Measurements from ENCODE around the gene PATJ. TPM values are rescaled to one million over a fixed set of nuclear protein-coding genes. Genes with fewer than 3 reads are reported as not detected.

The PATJ gene
- total RNA-seq, 1 donor from 2014 or later = 5.7 TPM

DNA sequence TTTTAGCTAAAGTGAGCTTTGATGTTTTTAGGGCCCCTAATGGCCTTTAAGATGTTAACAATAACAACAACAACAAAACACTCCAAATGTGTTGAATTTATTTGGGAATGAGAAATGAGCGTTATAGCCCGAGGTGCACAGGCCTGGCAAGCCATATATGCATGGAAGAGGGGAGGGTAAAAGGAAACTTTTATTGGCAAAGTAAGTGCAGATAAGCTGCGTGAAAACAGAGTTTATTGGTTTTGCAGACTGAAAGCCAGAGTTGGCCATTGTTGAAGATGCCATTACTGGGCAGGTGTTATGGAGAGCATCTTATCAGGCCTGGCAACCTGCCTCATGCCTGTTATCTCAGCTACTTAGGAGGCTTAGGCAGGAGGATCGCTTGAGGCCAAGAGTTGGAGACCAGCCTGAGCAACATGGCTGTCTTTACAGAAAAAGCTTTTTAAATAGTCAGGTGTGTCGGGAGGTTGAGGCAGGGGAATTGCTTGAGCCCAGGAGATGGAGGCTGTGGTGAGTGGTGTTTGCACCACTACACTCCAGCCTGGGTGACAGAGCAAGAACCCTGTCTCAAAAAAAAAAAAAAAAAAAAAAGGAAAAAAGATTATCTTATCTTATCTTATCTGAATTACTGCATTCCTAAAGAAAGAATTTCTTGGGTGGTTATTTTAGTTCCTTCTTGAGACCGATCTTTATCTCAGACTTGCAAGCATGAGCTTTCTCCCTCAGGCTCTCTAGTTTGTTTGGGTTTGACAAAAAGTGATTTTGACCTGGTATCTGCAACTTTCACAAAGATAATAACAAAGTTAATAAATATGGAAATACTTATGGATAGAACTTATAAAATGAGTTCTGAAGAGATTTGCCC lies 1.7 kb downstream of the PATJ start:
- Histone ChIP-seq H3K4me3 (ENCODE audit: low read length in 3 of 3) (peak overlapping the region in 2 of 3 donors; percentile 84 to 85), H3K9ac (ENCODE audit: low read depth in 1 of 3, low read length in 3 of 3) (peak overlapping the region; percentile 97 to 99 (median 97)), H3K27me3 (ENCODE audit: control insufficient read depth in 3 of 3, insufficient read depth in 3 of 3, low read length in 3 of 3) (no peaks in the 10 kb centered on the region), H3K36me3 (ENCODE audit: control insufficient read depth in 3 of 3, insufficient read depth in 3 of 3, low read length in 3 of 3) (peaks cover 0 to 2% (median 0%) of the 10 kb centered on the region in 3 donors), H3K27ac (ENCODE audit: low read depth, low read length) (peak overlapping the region; percentile 97), H3K9me3 (ENCODE audit: control insufficient read depth in 3 of 3, low read length in 3 of 3) (no peaks in the 10 kb centered on the region), H3K4me1 (ENCODE audit: control insufficient read depth in 3 of 3, insufficient read depth in 3 of 3, low read length in 3 of 3) (peaks cover 0 to 13% (median 4%) of the 10 kb centered on the region in 3 donors)

DNA sequence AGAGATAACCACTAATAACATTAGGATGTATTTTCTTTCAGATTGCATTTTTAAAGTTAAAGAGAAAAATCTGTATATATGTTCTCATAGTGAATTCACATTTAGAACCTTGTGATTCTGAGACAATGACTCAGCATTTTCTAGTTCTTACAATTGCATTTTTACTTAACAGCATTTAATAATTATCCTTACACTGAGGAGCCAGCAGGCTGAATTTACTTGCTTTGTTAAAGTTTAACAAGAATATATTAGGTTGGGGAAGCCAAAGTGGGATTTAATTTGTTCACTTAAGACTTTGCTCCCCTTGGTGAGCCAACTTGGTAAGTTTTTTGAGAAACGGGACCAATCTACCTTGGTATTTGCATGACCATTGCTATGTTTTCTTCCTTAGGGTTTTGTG lies 4.5 kb downstream of the PATJ start:
- Histone ChIP-seq H3K27me3 (ENCODE audit: control insufficient read depth in 3 of 3, insufficient read depth in 3 of 3, low read length in 3 of 3) (no peaks in the 10 kb centered on the region), H3K4me3 (ENCODE audit: low read length in 3 of 3) (no peak overlapping the region), H3K9me3 (ENCODE audit: control insufficient read depth in 3 of 3, low read length in 3 of 3) (no peaks in the 10 kb centered on the region), H3K27ac (ENCODE audit: low read depth, low read length) (peak overlapping the region; percentile 7), H3K36me3 (ENCODE audit: control insufficient read depth in 3 of 3, insufficient read depth in 3 of 3, low read length in 3 of 3) (peaks cover 0 to 2% (median 0%) of the 10 kb centered on the region in 3 donors), H3K9ac (ENCODE audit: low read depth in 1 of 3, low read length in 3 of 3) (no peak overlapping the region), H3K4me1 (ENCODE audit: control insufficient read depth in 3 of 3, insufficient read depth in 3 of 3, low read length in 3 of 3) (peaks cover 0 to 9% (median 2%) of the 10 kb centered on the region in 3 donors)

DNA sequence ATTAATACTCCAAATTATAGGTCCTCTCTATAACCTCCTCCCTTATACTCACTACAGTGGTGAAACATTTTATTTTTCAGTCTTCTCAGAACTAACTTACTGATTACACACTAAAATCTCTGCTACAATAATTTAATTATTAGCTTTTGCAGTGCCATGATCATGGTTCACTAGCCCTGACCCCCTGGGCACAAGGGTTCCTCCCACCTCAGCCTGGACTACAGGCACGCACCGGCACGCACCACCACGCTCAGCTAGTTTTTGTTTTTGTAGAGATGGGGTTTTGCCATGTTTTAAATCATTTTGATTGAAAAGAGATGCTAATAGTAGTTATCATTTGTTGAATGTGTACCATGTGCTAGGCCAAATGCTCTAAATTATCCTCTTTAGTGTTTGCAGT lies 6.3 kb downstream of the PATJ start:
- H3K4me1 ChIP-seq (ENCODE audit: control insufficient read depth in 3 of 3, insufficient read depth in 3 of 3, low read length in 3 of 3) = peaks cover 0 to 5% (median 0%) of the 10 kb centered on the region in 3 donors
- H3K27me3 ChIP-seq (ENCODE audit: control insufficient read depth in 3 of 3, insufficient read depth in 3 of 3, low read length in 3 of 3) = no peaks in the 10 kb centered on the region
- no peak overlapping the region for H3K4me3 ChIP-seq (ENCODE audit: low read length in 3 of 3)
- no peak overlapping the region for H3K27ac ChIP-seq (ENCODE audit: low read depth, low read length)
- H3K9ac ChIP-seq (ENCODE audit: low read depth in 1 of 3, low read length in 3 of 3) = no peak overlapping the region
- no peaks in the 10 kb centered on the region for H3K36me3 ChIP-seq (ENCODE audit: control insufficient read depth in 3 of 3, insufficient read depth in 3 of 3, low read length in 3 of 3)
- no peaks in the 10 kb centered on the region for H3K9me3 ChIP-seq (ENCODE audit: control insufficient read depth in 3 of 3, low read length in 3 of 3)

DNA sequence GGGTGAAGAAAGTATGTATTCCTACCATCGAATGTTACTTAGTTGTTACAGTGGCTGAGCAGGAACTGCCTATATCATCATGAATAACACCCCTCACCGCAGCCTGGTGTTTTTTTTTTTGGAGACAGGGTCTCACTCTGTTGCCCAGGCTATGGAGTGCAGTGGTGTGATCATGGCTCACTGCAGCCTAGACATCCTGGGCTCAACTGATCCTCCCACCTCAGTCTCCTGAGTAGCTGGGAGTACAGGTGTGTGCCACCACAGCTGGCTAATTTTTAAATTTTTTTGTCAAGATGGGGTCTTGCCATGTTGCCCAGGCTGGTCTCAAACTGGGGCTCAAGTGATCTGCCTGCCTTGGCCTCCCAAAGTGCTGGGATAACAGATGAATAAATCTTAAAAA lies 7.3 kb downstream of the PATJ start:
- H3K36me3 ChIP-seq (ENCODE audit: control insufficient read depth in 3 of 3, insufficient read depth in 3 of 3, low read length in 3 of 3) = no peaks in the 10 kb centered on the region

DNA sequence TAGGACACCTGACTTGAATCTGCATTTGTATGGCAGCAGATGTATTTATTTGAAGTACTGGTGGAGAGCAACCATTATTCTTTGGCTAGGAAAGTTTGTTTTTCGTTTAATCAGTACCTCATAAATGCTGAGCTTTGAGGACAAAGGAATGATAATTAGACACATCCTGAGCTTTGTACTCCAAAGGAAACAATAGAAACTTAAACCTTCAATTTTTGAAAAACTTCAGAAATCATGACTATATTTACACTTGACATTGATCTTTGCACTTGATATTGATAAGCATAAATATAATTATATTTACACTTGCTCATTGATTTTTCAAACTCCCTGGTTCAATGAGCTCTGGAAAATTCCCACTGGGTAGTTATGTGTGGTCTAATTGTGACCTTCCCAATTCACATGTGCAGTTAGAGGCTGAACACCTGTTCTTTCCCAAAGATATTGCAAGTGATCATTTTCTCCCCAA lies 10.7 kb downstream of the PATJ start:
- H3K4me1 ChIP-seq (ENCODE audit: control insufficient read depth in 3 of 3, insufficient read depth in 3 of 3, low read length in 3 of 3) = no peaks in the 10 kb centered on the region
- H3K27me3 ChIP-seq (ENCODE audit: control insufficient read depth in 3 of 3, insufficient read depth in 3 of 3, low read length in 3 of 3) = no peaks in the 10 kb centered on the region
- H3K36me3 ChIP-seq (ENCODE audit: control insufficient read depth in 3 of 3, insufficient read depth in 3 of 3, low read length in 3 of 3) = no peaks in the 10 kb centered on the region
- H3K9ac ChIP-seq (ENCODE audit: low read depth in 1 of 3, low read length in 3 of 3) = no peak overlapping the region
- no peaks in the 10 kb centered on the region for H3K9me3 ChIP-seq (ENCODE audit: control insufficient read depth in 3 of 3, low read length in 3 of 3)
- H3K27ac ChIP-seq (ENCODE audit: low read depth, low read length) = no peak overlapping the region
- H3K4me3 ChIP-seq (ENCODE audit: low read length in 3 of 3) = no peak overlapping the region

More for the DNA sequence above, 7.3 kb downstream of the PATJ start:
- Histone ChIP-seq H3K27ac (ENCODE audit: low read depth, low read length) (no peak overlapping the region), H3K9me3 (ENCODE audit: control insufficient read depth in 3 of 3, low read length in 3 of 3) (no peaks in the 10 kb centered on the region), H3K9ac (ENCODE audit: low read depth in 1 of 3, low read length in 3 of 3) (no peak overlapping the region), H3K27me3 (ENCODE audit: control insufficient read depth in 3 of 3, insufficient read depth in 3 of 3, low read length in 3 of 3) (no peaks in the 10 kb centered on the region), H3K4me1 (ENCODE audit: control insufficient read depth in 3 of 3, insufficient read depth in 3 of 3, low read length in 3 of 3) (no peaks in the 10 kb centered on the region), H3K4me3 (ENCODE audit: low read length in 3 of 3) (no peak overlapping the region)

DNA sequence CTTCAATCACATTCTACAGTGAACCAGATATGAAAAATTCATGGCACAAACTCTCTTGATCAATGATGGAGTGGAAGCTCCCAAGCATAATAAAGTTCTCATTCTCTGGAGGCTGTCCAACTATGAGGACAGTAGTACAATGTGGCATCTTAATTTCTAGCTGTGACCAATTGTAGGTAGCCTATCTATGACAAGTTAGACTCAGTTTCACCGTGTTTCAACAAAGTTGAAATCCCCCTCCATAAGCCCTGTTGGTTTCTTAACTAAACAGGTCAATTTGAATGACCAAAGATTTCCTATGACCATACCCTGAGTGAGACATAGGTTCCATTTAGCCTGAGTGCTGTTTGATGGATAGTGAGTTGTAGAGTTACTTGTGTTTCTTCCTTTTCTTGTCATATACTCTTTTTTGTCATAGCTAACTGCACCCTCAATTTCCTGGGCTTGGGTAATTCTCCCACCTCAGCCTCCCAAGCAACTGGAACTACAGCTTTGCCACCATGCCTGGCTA lies 11.8 kb downstream of the PATJ start:
- Histone ChIP-seq H3K27ac (ENCODE audit: low read depth, low read length) (no peak overlapping the region), H3K36me3 (ENCODE audit: control insufficient read depth in 3 of 3, insufficient read depth in 3 of 3, low read length in 3 of 3) (no peaks in the 10 kb centered on the region), H3K9me3 (ENCODE audit: control insufficient read depth in 3 of 3, low read length in 3 of 3) (no peaks in the 10 kb centered on the region), H3K27me3 (ENCODE audit: control insufficient read depth in 3 of 3, insufficient read depth in 3 of 3, low read length in 3 of 3) (no peaks in the 10 kb centered on the region), H3K4me1 (ENCODE audit: control insufficient read depth in 3 of 3, insufficient read depth in 3 of 3, low read length in 3 of 3) (no peaks in the 10 kb centered on the region), H3K9ac (ENCODE audit: low read depth in 1 of 3, low read length in 3 of 3) (no peak overlapping the region), H3K4me3 (ENCODE audit: low read length in 3 of 3) (no peak overlapping the region)

DNA sequence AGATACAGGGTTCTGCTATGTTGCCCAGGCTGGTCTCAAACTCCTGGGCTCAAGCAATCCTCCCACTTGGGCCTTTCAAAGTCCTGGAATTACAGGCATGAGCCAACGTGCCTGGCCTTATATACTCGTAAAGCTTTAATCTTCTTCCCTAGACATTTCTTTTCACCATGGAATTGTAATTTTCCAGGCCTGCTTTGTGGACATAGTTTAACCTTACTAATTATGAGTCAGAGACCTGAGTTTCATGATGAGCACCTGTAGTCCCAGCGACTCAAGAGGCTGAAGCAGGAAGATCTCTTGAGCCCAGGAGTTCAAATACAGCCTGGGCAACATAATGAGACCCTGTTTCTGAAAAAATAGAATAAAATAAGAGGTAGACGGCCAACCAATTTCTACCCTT lies 12.3 kb downstream of the PATJ start:
- Histone ChIP-seq H3K4me1 (ENCODE audit: control insufficient read depth in 3 of 3, insufficient read depth in 3 of 3, low read length in 3 of 3) (no peaks in the 10 kb centered on the region), H3K9ac (ENCODE audit: low read depth in 1 of 3, low read length in 3 of 3) (no peak overlapping the region), H3K36me3 (ENCODE audit: control insufficient read depth in 3 of 3, insufficient read depth in 3 of 3, low read length in 3 of 3) (no peaks in the 10 kb centered on the region)

DNA sequence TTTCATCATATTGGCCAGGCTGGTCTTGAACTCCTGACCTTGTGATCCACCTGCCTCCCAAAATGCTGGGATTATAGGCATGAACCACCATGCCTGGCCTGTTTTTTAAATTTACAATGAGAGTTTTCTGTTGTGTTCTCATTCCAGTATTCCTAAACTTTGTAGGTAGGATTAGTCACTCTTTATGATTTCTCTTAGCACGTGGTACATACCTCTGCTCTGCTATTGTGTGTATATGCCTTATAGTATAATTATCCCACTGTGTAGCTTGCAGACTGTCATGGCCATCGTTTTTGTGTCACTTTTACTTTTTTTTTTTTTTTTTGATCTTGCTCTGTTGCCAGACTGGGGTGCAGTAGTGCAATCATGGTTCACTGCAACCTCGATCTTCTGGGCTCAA lies 14.5 kb downstream of the PATJ start:
- Histone ChIP-seq H3K36me3 (ENCODE audit: control insufficient read depth in 3 of 3, insufficient read depth in 3 of 3, low read length in 3 of 3) (no peaks in the 10 kb centered on the region), H3K9ac (ENCODE audit: low read depth in 1 of 3, low read length in 3 of 3) (no peak overlapping the region), H3K27me3 (ENCODE audit: control insufficient read depth in 3 of 3, insufficient read depth in 3 of 3, low read length in 3 of 3) (no peaks in the 10 kb centered on the region), H3K27ac (ENCODE audit: low read depth, low read length) (no peak overlapping the region), H3K9me3 (ENCODE audit: control insufficient read depth in 3 of 3, low read length in 3 of 3) (no peaks in the 10 kb centered on the region), H3K4me1 (ENCODE audit: control insufficient read depth in 3 of 3, insufficient read depth in 3 of 3, low read length in 3 of 3) (no peaks in the 10 kb centered on the region), H3K4me3 (ENCODE audit: low read length in 3 of 3) (no peak overlapping the region)

More for the DNA sequence above, 12.3 kb downstream of the PATJ start:
- Histone ChIP-seq H3K27me3 (ENCODE audit: control insufficient read depth in 3 of 3, insufficient read depth in 3 of 3, low read length in 3 of 3) (no peaks in the 10 kb centered on the region), H3K9me3 (ENCODE audit: control insufficient read depth in 3 of 3, low read length in 3 of 3) (no peaks in the 10 kb centered on the region), H3K27ac (ENCODE audit: low read depth, low read length) (no peak overlapping the region), H3K4me3 (ENCODE audit: low read length in 3 of 3) (no peak overlapping the region)

DNA sequence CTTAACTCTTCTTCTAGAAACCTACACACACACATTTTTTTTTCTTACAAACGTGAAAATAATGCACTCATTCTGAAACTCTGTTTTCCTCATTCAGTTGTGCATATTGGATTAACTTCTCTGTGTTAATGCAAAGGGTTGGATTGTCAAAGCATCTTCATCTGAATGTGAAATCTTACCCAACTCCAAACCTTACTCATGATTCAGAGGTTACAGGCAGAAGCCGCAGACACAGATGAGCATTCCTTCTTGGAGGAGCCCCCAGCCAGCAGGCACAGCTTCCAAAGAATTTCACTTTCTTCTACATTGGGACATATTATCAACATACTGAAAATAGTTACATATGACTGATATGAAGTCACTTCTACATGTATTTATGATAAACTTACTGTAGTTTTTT lies 15.7 kb downstream of the PATJ start:
- Histone ChIP-seq H3K4me3 (ENCODE audit: low read length in 3 of 3) (no peak overlapping the region), H3K27me3 (ENCODE audit: control insufficient read depth in 3 of 3, insufficient read depth in 3 of 3, low read length in 3 of 3) (no peaks in the 10 kb centered on the region), H3K4me1 (ENCODE audit: control insufficient read depth in 3 of 3, insufficient read depth in 3 of 3, low read length in 3 of 3) (no peaks in the 10 kb centered on the region), H3K9ac (ENCODE audit: low read depth in 1 of 3, low read length in 3 of 3) (no peak overlapping the region), H3K27ac (ENCODE audit: low read depth, low read length) (peak overlapping the region; percentile 18), H3K9me3 (ENCODE audit: control insufficient read depth in 3 of 3, low read length in 3 of 3) (no peaks in the 10 kb centered on the region), H3K36me3 (ENCODE audit: control insufficient read depth in 3 of 3, insufficient read depth in 3 of 3, low read length in 3 of 3) (peaks cover 0 to 2% (median 0%) of the 10 kb centered on the region in 3 donors)

DNA sequence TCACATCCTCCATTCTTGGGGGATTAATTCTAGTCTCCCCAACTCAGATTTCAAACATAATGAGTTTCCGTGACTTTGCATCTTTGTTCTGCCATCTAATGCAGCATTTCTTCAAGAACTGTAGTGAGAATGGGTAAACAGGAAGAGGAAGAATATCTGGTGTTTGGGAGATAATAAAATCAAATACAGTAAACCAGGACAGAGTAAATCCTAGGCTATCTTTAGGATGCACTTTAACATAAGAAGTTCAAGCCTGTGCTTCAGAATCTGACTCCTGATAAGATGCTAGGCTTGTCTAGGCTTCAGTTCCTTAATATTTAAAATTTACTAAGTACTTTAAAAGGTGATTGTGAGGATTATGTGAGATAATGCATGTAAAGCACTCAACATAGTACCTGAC lies 27.9 kb downstream of the PATJ start:
- Histone ChIP-seq H3K27me3 (ENCODE audit: control insufficient read depth in 3 of 3, insufficient read depth in 3 of 3, low read length in 3 of 3) (no peaks in the 10 kb centered on the region), H3K4me1 (ENCODE audit: control insufficient read depth in 3 of 3, insufficient read depth in 3 of 3, low read length in 3 of 3) (no peaks in the 10 kb centered on the region), H3K9ac (ENCODE audit: low read depth in 1 of 3, low read length in 3 of 3) (no peak overlapping the region), H3K9me3 (ENCODE audit: control insufficient read depth in 3 of 3, low read length in 3 of 3) (no peaks in the 10 kb centered on the region), H3K36me3 (ENCODE audit: control insufficient read depth in 3 of 3, insufficient read depth in 3 of 3, low read length in 3 of 3) (peaks cover 3 to 10% (median 9%) of the 10 kb centered on the region in 3 donors), H3K27ac (ENCODE audit: low read depth, low read length) (no peak overlapping the region), H3K4me3 (ENCODE audit: low read length in 3 of 3) (no peak overlapping the region)

Measured in skeletal muscle tissue (tissue), 4 donors.